GM20000 (cell line): Measurements from ENCODE around the gene TICAM1.
"Not testable (repeated sequence)": the region's sequence is repeated elsewhere in the genome, so short reads cannot be mapped to it uniquely, and the experiment has no call there.

Source experiments
- DNase-seq: peaks from one replicate; pipeline ENCODE4 v3.0.0; 2012; ENCODE audit warnings: low spot score
- TF ChIP-seq, protein P1 (sequence below): IDR thresholded peaks from 2 replicates; pipeline ENCODE4 v1.5.1; 2012; ENCODE audit warnings: mild to moderate bottlenecking, control low read depth; ENCODE audit errors: extremely low read depth, missing control alignments

The TICAM1 gene

DNA sequence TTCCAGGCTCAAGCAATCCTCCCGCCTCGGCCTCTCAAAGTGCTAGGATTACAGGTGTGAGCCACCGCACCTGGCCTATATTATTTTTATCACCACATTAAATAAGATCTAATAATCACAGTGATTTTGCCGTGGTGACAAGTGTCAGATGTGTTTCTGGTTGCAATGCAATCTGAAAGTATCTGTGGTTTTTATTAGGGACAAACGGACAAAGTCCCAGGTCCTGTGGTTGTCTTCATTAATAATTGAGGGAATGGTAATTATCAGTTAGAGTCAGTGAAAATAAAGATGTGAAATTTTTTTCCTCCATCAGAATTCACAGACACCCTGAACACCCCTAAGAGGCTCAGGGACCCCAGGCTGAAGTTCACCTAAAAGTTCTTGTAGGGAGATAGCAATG is 1.3 kb upstream of the TICAM1 start:
- peak; percentile 36 for DNase-seq
- TF ChIP-seq, protein P1, sequence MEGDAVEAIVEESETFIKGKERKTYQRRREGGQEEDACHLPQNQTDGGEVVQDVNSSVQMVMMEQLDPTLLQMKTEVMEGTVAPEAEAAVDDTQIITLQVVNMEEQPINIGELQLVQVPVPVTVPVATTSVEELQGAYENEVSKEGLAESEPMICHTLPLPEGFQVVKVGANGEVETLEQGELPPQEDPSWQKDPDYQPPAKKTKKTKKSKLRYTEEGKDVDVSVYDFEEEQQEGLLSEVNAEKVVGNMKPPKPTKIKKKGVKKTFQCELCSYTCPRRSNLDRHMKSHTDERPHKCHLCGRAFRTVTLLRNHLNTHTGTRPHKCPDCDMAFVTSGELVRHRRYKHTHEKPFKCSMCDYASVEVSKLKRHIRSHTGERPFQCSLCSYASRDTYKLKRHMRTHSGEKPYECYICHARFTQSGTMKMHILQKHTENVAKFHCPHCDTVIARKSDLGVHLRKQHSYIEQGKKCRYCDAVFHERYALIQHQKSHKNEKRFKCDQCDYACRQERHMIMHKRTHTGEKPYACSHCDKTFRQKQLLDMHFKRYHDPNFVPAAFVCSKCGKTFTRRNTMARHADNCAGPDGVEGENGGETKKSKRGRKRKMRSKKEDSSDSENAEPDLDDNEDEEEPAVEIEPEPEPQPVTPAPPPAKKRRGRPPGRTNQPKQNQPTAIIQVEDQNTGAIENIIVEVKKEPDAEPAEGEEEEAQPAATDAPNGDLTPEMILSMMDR: no peak

DNA sequence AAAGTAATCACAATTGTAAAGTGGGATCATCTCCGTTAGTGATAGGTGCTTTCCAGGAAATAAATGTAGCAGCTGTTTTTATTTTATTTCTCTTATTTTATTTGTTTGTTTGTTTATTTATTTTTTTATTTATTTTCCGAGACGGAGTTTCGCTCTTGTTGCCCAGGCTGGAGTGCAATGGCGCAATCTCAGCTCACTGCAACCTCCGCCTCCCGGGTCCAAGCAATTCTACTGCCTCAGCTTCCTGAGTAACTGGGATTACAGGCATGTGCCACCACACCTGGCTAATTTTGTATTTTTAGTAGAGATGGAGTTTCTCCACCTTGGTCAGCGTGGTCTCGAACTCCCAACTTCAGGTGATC is 448 bp upstream of the TICAM1 start:
- not testable (repeated sequence) for DNase-seq

DNA sequence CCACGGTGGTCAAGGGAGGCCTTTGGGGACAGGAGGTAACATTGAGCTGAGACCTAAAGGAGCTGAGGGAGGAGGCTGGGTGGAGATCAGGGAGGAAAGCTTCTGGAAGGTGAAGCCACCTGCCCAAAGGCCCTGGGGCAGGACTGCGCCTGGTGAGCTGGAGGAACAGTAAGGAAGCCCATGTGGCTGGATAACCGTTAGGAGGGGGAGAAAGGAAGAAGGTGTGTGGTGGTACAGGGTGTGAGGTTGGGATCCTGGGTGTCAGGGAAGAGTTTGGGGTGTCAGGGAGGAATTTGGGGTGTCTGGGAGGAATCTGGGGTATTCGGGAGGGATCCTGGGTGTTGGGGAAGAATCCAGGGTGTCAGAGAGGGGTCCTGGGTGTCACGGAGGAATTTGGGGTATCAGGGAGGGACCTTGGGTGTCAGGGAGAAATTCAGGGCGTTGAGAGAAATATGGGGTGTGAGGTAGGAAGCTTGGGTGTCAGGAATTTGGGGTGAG is 695 bp downstream of the TICAM1 start:
- DNase-seq: no peak
- TF ChIP-seq, protein P1: no peak

DNA sequence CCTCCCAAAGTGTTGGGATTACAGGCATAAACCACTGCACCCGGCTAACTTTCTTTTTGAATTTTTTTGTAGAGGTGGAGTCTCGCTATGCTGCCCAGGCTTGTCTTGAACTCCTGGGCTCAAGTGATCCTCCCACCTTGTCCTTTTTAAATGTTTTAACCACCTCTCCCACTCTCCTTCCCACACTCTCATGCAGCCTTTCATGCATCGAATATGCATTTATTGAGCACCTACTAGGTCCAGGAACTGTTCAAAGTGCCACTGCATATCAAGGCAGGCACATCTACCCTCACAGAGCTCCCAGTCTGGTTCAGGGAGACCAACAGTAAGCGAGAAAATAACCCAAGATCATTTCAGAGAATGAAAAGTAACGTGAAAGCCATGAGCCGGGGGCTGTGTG is 1.2 kb downstream of the TICAM1 start:
- DNase-seq: no peak
- TF ChIP-seq, protein P1: no peak

DNA sequence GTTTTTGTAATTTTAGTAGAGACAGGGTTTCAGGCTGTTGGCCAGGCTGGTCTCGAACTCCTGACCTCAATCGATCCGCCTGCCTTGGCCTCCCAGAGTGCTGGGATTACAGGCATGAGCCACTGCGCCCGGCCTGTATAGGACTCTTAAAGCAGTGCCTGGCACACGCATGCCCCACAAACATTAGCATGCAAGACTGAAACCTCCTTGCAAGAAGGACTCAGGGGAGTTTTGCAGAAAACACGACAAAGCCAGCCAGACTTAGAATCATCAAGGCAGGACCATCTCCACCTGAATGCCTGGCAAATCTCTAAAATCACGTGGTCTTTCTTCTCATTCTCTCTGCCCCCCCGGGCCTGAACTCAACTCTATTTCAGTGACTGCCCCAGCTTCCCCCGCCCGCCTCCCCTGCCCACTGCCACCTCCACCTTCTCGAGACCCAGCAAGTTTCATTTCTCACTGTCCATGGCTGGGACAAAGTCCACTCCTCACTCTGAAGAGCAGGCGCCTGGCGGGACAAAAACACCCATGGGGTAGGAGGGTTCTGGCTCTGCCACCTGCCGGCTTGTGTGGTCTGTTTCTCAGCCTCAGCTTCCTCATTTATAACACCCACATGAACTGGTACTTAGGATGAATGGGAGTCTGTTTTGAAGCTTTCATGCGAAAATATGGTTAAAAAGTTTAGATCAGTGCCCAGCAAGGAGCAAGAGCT is 2.4 kb downstream of the TICAM1 start:
- DNase-seq: peak; percentile 51

DNA sequence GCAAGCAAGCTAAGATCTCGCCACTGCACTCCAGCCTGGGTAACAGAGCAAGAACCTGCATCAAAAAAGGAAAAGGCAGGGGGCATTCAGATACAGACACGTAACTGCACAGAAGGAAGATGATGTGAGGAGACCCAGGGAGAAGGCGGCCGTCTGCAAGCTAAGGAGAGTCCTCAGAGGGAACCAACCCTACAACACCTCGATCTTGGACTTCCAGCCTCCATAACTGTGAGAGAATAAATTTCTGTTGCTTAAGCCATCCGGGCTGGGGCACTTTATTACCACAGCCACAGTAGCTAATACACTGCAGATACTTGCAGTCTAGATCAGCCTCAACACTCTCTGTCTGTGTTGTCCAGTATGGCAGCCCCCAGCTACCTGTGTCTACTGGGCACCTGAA is 7.9 kb downstream of the TICAM1 start:
- TF ChIP-seq, protein P1: no peak
- no peak for DNase-seq

More for the DNA sequence above, 2.4 kb downstream of the TICAM1 start:
- TF ChIP-seq, protein P1: no peak

DNA sequence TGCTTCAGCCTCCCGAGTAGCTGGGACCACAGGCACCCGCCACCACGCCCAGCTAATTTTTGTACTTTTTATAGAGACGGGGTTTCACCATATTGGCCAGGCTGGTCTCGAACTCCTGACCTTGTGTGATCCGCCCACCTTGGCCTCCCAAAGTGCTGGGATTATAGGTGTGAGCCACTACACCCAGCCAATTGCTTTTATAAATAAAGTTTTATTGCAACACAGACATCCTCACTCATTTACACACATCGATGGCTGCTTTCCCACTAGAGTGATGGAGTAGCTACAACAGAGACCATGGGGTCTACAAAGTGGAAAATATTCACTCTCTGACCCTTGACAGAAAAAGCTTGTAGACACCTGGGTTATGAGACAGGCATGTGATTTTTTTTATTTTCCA is 9.2 kb downstream of the TICAM1 start:
- not testable (repeated sequence) for DNase-seq

DNA sequence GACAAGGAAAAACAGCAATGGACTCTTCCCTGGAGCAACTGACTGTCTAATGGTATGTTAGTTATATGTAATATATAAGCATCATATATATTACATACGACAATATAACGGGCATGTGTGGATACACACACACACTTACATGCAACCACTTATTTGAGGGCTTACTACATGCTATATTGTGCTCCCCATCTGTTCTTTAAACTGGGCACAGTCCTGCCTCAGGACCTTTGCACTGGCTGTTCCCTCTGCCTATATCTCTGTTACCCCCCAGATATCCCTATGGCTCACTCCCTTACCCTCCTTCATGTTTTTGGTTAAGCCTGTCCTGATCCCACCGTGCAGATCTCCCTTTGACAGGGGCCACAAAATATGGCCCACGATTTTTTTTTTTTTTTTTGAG is 10.2 kb downstream of the TICAM1 start:
- TF ChIP-seq, protein P1: no peak
- no peak for DNase-seq
